Keratinocyte (primary cell): ENCODE data around the gene KIF20A.

Experiments
- CTCF ChIP-seq, 3 experiments: IDR thresholded peaks in 1 of 3; conservative IDR thresholded peaks in 1 of 3; optimal IDR thresholded peaks in 1 of 3; 2 replicates in 2 of 3; 3 replicates in 1 of 3; pipeline versions ENCODE3 to v1.5.1; 2011; ENCODE audit warnings: low read length in 3 of 3, mild to moderate bottlenecking in 3 of 3, moderate library complexity in 2 of 3, control low read depth in 1 of 3, inconsistent platforms in 1 of 3; ENCODE audit not compliant: insufficient read depth in 2 of 3; ENCODE audit errors: extremely low read depth in 1 of 3
- EZH2 ChIP-seq: IDR thresholded peaks from one replicate; pipeline ENCODE4 v1.6.1; 2012; ENCODE audit warnings: inconsistent platforms, mild to moderate bottlenecking, low read length, moderate library complexity

- TF ChIP-seq CTCF (optimal IDR thresholded peaks at IDR 0.05 in 1 of 3, IDR thresholded peaks at IDR 0.05 in 1 of 3, conservative IDR thresholded peaks at IDR 0.05 in 1 of 3; ENCODE audit: extremely low read depth in 1 of 3, insufficient read depth in 2 of 3, low read length in 3 of 3) (no peak), EZH2 (no peak)
These were observed 9.8 kb upstream of the KIF20A start for GRCh38 chr5:138169124-138169523.
